Measurements from ENCODE around the gene CSK.

- TF ChIP-seq, protein P1, sequence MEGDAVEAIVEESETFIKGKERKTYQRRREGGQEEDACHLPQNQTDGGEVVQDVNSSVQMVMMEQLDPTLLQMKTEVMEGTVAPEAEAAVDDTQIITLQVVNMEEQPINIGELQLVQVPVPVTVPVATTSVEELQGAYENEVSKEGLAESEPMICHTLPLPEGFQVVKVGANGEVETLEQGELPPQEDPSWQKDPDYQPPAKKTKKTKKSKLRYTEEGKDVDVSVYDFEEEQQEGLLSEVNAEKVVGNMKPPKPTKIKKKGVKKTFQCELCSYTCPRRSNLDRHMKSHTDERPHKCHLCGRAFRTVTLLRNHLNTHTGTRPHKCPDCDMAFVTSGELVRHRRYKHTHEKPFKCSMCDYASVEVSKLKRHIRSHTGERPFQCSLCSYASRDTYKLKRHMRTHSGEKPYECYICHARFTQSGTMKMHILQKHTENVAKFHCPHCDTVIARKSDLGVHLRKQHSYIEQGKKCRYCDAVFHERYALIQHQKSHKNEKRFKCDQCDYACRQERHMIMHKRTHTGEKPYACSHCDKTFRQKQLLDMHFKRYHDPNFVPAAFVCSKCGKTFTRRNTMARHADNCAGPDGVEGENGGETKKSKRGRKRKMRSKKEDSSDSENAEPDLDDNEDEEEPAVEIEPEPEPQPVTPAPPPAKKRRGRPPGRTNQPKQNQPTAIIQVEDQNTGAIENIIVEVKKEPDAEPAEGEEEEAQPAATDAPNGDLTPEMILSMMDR (IDR thresholded peaks at IDR 0.05; ENCODE audit: borderline replicate concordance, extremely low read depth, low read length, poor library complexity, severe bottlenecking), result no peak
- no peak for TF ChIP-seq EZH2 (IDR thresholded peaks at IDR 0.05; ENCODE audit: borderline replicate concordance, low read depth, low read length, severe bottlenecking)
Observed at GRCh38 chr15:74798388-74799254, 16.7 kb downstream of the CSK start.

Data from DND-41 (cell line).